K562 (cell line): ENCODE measurements around the gene PAX2.

Experiments used
- ATF1 ChIP-seq, 2 experiments: fragments of 450-650 bp in 1 of 2; IDR thresholded peaks; 2 replicates each; pipeline ENCODE4 v1.6.1; 2016; ENCODE audit warnings: missing compliant biosample characterization in 1 of 2, missing genetic modification characterization in 1 of 2
- CREM ChIP-seq: IDR thresholded peaks from 2 replicates; pipeline ENCODE4 v1.6.1; 2014; ENCODE audit warnings: antibody characterized with exemption, low read depth
- POLR2A ChIP-seq: fragments of 450-650 bp; conservative IDR thresholded peaks from 2 replicates; pipeline ENCODE4 v1.6.1; 2016

DNA sequence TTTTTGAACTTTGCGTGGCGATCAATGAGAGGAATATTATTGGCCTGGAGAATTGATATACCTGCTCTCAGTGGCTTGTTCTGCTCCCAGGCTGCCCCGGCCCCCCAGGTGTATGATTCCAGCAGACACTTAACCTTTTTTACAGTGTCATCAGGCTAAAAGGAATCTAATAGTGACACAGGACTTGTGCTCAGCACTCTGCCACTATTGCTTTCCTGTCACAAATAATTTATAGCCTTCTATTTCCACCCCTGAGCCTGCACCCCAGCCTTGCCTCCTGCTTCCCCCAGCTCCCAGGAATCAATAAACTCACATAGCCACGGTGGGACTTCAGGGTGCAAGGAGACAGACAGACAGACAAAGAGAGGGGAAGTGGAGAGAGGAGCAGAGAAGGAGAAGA is 28.3 kb downstream of the PAX2 start:
- TF ChIP-seq ATF1 (CRISPR knock-in tag; IDR thresholded peaks at IDR 0.05) (no peak), ATF1 (tag; IDR thresholded peaks at IDR 0.05) (no peak), CREM (no peak), POLR2A (no peak)
